HEK293T (cell line): ENCODE measurements around the gene ADM5.

Experiments
- CTCF ChIA-PET: fragments of 350-600 bp; formaldehyde crosslinking; extraction: SDS; loops from one replicate; lab custom pipeline; 2021; ENCODE audit warnings: antibody characterized with exemption, inconsistent platforms; lab: Yijun Ruan, JAX
- POLR2A ChIA-PET: fragments of 350-600 bp; formaldehyde crosslinking; extraction: SDS; loops from one replicate; lab custom pipeline; 2020; ENCODE audit warnings: antibody characterized with exemption, inconsistent platforms; lab: Yijun Ruan, JAX
- DNase-seq: peaks from one replicate; pipeline ENCODE4 v3.0.0; 2012; ENCODE audit warnings: mixed read lengths; ENCODE audit errors: extremely low spot score
- ARNT ChIP-seq: fragments of 450-650 bp; IDR thresholded peaks from 2 replicates; pipeline ENCODE4 v1.6.1; 2017; ENCODE audit warnings: mild to moderate bottlenecking
- BHLHE40 ChIP-seq: fragments of 450-650 bp; IDR thresholded peaks from 2 replicates; pipeline ENCODE4 v1.6.1; 2016; ENCODE audit warnings: mild to moderate bottlenecking, moderate library complexity, borderline replicate concordance
- CTBP1 ChIP-seq: fragments of 450-650 bp; IDR thresholded peaks from 2 replicates; pipeline ENCODE4 v1.6.1; 2016; ENCODE audit warnings: borderline replicate concordance
- ELF4 ChIP-seq: fragments of 450-650 bp; IDR thresholded peaks from 2 replicates; pipeline ENCODE4 v1.6.1; 2017; ENCODE audit warnings: antibody characterized with exemption
- FOXA1 ChIP-seq: fragments of 450-650 bp; IDR thresholded peaks from 2 replicates; pipeline ENCODE4 v1.6.1; 2016; ENCODE audit warnings: mild to moderate bottlenecking
- FOXK2 ChIP-seq: fragments of 450-650 bp; IDR thresholded peaks from 2 replicates; pipeline ENCODE4 v1.6.1; 2016; ENCODE audit warnings: mild to moderate bottlenecking
- FOXM1 ChIP-seq: fragments of 450-650 bp; IDR thresholded peaks from 2 replicates; pipeline ENCODE4 v1.6.1; 2017; ENCODE audit warnings: mild to moderate bottlenecking, borderline replicate concordance
- HDGF ChIP-seq: fragments of 450-650 bp; IDR thresholded peaks from 2 replicates; pipeline ENCODE4 v1.6.1; 2017; ENCODE audit warnings: antibody characterized with exemption, borderline replicate concordance
- L3MBTL2 ChIP-seq: fragments of 450-650 bp; conservative IDR thresholded peaks from 2 replicates; pipeline ENCODE4 v1.6.1; 2016; ENCODE audit warnings: mild to moderate bottlenecking
- LEF1 ChIP-seq: fragments of 450-650 bp; IDR thresholded peaks from 2 replicates; pipeline ENCODE4 v1.6.1; 2017; ENCODE audit warnings: mild to moderate bottlenecking, borderline replicate concordance
- NFRKB ChIP-seq: fragments of 450-650 bp; IDR thresholded peaks from 2 replicates; pipeline ENCODE4 v1.6.1; 2016; ENCODE audit warnings: mild to moderate bottlenecking, moderate library complexity
- SP1 ChIP-seq: fragments of 450-650 bp; IDR thresholded peaks from 2 replicates; pipeline ENCODE4 v1.6.1; 2017
- SUZ12 ChIP-seq: fragments of 450-650 bp; IDR thresholded peaks from 2 replicates; pipeline ENCODE4 v1.6.1; 2016; ENCODE audit warnings: mild to moderate bottlenecking
- TARDBP ChIP-seq: fragments of 450-650 bp; IDR thresholded peaks from 2 replicates; pipeline ENCODE4 v1.6.1; 2016
- ZNF384 ChIP-seq: fragments of 450-650 bp; IDR thresholded peaks from 2 replicates; pipeline ENCODE4 v1.6.1; 2016
- TF ChIP-seq, protein P1 (sequence below): fragments of 450-650 bp; IDR thresholded peaks from 2 replicates; pipeline ENCODE4 v1.6.1; 2016

Gene ADM5

GRCh38 chr19:49682274-49682673 lies 7.1 kb upstream of the ADM5 start:
- TF ChIP-seq ZNF384 (no peak), CTBP1 (no peak), TARDBP (no peak), L3MBTL2 (no peak), NFRKB (no peak), LEF1 (no peak), FOXA1 (no peak), ARNT (no peak), HDGF (no peak), FOXM1 (no peak), FOXK2 (no peak), SUZ12 (no peak), SP1 (no peak), BHLHE40 (no peak), ELF4 (no peak)
- TF ChIP-seq, protein P1, sequence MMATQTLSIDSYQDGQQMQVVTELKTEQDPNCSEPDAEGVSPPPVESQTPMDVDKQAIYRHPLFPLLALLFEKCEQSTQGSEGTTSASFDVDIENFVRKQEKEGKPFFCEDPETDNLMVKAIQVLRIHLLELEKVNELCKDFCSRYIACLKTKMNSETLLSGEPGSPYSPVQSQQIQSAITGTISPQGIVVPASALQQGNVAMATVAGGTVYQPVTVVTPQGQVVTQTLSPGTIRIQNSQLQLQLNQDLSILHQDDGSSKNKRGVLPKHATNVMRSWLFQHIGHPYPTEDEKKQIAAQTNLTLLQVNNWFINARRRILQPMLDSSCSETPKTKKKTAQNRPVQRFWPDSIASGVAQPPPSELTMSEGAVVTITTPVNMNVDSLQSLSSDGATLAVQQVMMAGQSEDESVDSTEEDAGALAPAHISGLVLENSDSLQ: no peak
- CTCF ChIA-PET: no interaction called here
- POLR2A ChIA-PET: no interaction called here

DNA sequence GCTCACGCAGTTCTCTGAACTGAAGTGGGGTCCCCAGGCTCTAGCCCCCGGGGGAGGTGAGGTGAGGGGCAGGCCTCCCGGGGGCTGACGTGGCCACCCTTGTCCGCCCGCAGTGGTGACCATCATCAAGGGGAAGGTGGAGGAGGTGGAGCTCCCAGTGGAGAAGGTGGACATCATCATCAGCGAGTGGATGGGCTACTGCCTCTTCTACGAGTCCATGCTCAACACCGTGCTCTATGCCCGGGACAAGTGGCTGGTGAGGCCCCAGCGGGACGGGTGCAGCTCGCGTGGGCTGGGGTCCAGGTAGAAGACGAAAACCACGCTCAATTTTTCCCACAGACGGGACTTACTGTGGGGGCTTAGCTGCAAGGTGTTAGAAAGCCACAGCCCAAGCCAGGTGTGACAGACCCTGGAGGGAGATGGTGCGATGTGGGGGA lies 5.6 kb upstream of the ADM5 start:
- TF ChIP-seq SUZ12 (no peak), FOXM1 (no peak)
- DNase-seq: no peak
- ChIA-PET POLR2A (no interaction called here), CTCF (no interaction called here)

More at GRCh38 chr19:49682274-49682673, 7.1 kb upstream of the ADM5 start:
- no peak for DNase-seq

GRCh38 chr19:49684251-49684982 lies 5.0 kb upstream of the ADM5 start:
- ChIA-PET POLR2A (no interaction called here), CTCF (no interaction called here)
- DNase-seq: peak; percentile 40
- TF ChIP-seq FOXM1 (no peak), FOXA1 (no peak), TARDBP (no peak), BHLHE40 (no peak), SUZ12 (no peak), NFRKB (no peak), CTBP1 (no peak), FOXK2 (no peak), ARNT (no peak)

DNA sequence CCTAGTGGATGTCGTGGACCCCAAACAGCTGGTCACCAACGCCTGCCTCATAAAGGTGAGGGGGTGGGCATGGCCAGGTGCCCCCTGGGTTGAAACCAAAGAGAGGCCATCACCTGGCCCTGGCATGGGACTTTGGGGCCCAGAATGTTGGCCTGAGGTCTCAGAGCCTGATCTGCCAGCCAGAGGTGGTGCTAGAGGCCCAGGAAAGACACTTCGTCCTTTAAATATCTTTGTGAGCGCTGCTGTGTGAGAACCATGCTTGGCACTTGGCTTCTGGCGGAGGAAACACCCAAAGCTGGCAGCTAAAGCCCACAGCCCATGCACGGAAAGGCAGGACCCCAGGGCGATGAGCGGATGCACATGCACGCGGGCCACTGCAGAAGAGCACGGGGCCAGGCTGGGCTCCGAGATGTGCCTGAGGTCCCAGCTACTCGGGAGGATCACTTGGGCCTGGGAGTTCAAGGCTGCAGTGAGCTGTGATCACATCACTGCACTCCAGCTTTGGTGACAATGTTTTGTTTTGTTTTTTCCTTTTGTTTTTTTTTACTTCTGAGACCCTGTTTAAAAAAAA lies 4.3 kb upstream of the ADM5 start:
- ChIA-PET POLR2A (interaction anchor here (0.8 kb wide), 1 partner anchor 45 kb away, joined by 3 read pairs; no protein-coding TSS in a partner anchor), CTCF (interaction anchor here (0.6 kb wide), 1 partner anchor 14 kb away, joined by 4 read pairs; no protein-coding TSS in a partner anchor)
- TF ChIP-seq TARDBP (no peak), FOXA1 (no peak), FOXM1 (no peak), SP1 (no peak), NFRKB (no peak), ELF4 (no peak), ARNT (no peak), L3MBTL2 (no peak)
- TF ChIP-seq, protein P1: no peak
- DNase-seq: no peak

- TF ChIP-seq TARDBP (no peak), ARNT (no peak)
- no peak for DNase-seq
- CTCF ChIA-PET: no interaction called here
- POLR2A ChIA-PET: interaction anchor here (0.8 kb wide), 1 partner anchor 45 kb away, joined by 3 read pairs; no protein-coding TSS in a partner anchor
These were observed 3.5 kb upstream of the ADM5 start for GRCh38 chr19:49685845-49686332.

DNA sequence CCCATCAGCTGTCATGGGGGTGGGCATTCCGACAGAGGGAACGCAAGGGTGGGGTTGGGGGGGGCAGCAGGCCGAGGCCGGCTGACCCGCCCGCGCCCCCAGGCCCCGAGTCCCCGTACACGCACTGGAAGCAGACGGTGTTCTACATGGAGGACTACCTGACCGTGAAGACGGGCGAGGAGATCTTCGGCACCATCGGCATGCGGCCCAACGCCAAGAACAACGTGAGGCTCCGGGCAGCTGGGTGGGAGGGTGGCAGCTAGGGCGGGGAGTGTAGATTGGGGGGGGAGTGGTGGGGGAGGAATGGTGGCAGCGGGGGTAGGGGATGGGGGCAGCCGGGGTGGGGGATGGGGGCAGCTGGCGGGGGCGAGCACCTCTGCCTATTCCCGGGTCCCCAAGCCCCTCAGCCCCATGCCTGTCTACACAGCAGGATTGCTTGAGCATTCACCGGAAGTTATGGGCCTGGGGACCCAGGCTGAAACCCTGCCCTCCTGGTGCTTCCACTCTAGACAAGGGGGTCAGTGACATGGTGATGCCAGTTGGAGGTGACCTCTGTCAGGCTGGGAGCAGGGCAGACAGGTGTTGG lies 2.8 kb upstream of the ADM5 start:
- ChIA-PET CTCF (interaction anchor here (0.6 kb wide), 1 partner anchor 63 kb away, joined by 9 read pairs; no protein-coding TSS in a partner anchor), POLR2A (no interaction called here)
- no peak for DNase-seq
- TF ChIP-seq ZNF384 (no peak), ARNT (no peak)

DNA sequence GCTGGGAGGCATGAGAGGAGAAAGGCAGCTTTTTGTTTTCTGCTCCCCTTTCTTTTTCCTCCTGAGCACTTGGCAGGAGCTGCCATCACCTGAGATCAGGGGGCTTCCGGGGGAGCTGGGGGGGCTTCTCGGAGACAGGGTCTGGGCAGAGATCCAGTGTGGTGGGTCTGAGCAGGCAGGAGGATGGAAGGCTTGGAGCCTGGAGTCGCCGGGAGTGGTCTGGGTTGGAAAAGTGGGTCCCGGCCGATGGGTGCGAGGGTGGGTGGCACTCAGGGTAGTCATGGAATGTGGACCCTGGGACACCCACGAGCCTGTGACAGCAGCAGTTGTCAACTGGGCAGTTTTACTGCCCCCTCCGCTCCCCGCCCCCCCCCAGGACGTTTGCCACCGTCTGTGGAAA lies 2.2 kb upstream of the ADM5 start:
- no peak for TF ChIP-seq NFRKB
- TF ChIP-seq ARNT: no peak
- no peak for TF ChIP-seq SUZ12
- no peak for TF ChIP-seq CTBP1
- TF ChIP-seq BHLHE40: no peak
- ChIA-PET CTCF (interaction anchor here (0.6 kb wide), 1 partner anchor 62 kb away, joined by 9 read pairs; no protein-coding TSS in a partner anchor), POLR2A (no interaction called here)
- no peak for DNase-seq
